ENCODE measurements around the gene RERGL.
"Not testable (repeated sequence)": the region's sequence is repeated elsewhere in the genome, so short reads cannot be mapped to it uniquely, and the experiment has no call there.

Gene RERGL

GRCh38 chr12:18074001-18074400 lies 16.0 kb downstream of the RERGL start:
- Histone ChIP-seq H3K4me3 (ENCODE audit: low read length) (no peak overlapping the region), H2AK5ac (ENCODE audit: low read length) (no peak overlapping the region), H3K79me2 (ENCODE audit: control insufficient read depth, insufficient read depth, low read length) (no peaks in the 10 kb centered on the region), H3K36me3 (ENCODE audit: control insufficient read depth, insufficient read depth, low read length) (no peaks in the 10 kb centered on the region), H2BK5ac (ENCODE audit: low read length) (no peak overlapping the region), H3K56ac (ENCODE audit: low read length) (no peak overlapping the region), H4K5ac (ENCODE audit: low read length) (no peak overlapping the region), H3K4ac (ENCODE audit: low read depth, low read length) (no peak overlapping the region), H2BK15ac (replicated peaks; ENCODE audit: low read depth) (no peak overlapping the region), H3K9ac (ENCODE audit: low read length) (no peak overlapping the region), H3K23ac (ENCODE audit: low read length) (no peak overlapping the region), H4K8ac (ENCODE audit: low read depth, low read length) (no peak overlapping the region), H3K18ac (ENCODE audit: low read length) (no peak overlapping the region), H3K4me2 (ENCODE audit: low read length) (no peak overlapping the region), H3K4me1 (ENCODE audit: control insufficient read depth, low read depth, low read length) (no peaks in the 10 kb centered on the region), H2BK120ac (ENCODE audit: low read depth, low read length) (no peak overlapping the region), H3K27ac (ENCODE audit: low read depth, low read length) (no peak overlapping the region), H3K79me1 (ENCODE audit: low read length) (no peaks in the 10 kb centered on the region), H3K27me3 (ENCODE audit: insufficient read depth, low read length, poor library complexity) (no peaks in the 10 kb centered on the region)
- DNase-seq, result no peak
- WGBS (ENCODE audit: extremely low coverage, insufficient coverage, low lambda C conversion rate), result no CpG with 5 or more reads among the region's 3 CpGs

GRCh38 chr12:18072723-18073122 lies 17.3 kb downstream of the RERGL start:
- no peaks in the 10 kb centered on the region for H3K36me3 ChIP-seq (ENCODE audit: control insufficient read depth, insufficient read depth, low read length)
- no peaks in the 10 kb centered on the region for H3K79me2 ChIP-seq (ENCODE audit: control insufficient read depth, insufficient read depth, low read length)
- H4K8ac ChIP-seq (ENCODE audit: low read depth, low read length), result no peak overlapping the region
- H3K4me3 ChIP-seq (ENCODE audit: low read length), result no peak overlapping the region
- H3K79me1 ChIP-seq (ENCODE audit: low read length), result no peaks in the 10 kb centered on the region
- no CpG with 5 or more reads among the region's 14 CpGs for WGBS (ENCODE audit: extremely low coverage, insufficient coverage, low lambda C conversion rate)
- no peak overlapping the region for H3K18ac ChIP-seq (ENCODE audit: low read length)
- H3K4me2 ChIP-seq (ENCODE audit: low read length), result no peak overlapping the region
- H3K56ac ChIP-seq (ENCODE audit: low read length), result no peak overlapping the region
- no peak overlapping the region for H4K5ac ChIP-seq (ENCODE audit: low read length)
- H3K27me3 ChIP-seq (ENCODE audit: insufficient read depth, low read length, poor library complexity), result no peaks in the 10 kb centered on the region
- no peak overlapping the region for H2AK5ac ChIP-seq (ENCODE audit: low read length)
- no peak overlapping the region for H3K23ac ChIP-seq (ENCODE audit: low read length)
- DNase-seq, result no peak
- H3K9ac ChIP-seq (ENCODE audit: low read length), result no peak overlapping the region
- no peak overlapping the region for H2BK120ac ChIP-seq (ENCODE audit: low read depth, low read length)
- H3K4ac ChIP-seq (ENCODE audit: low read depth, low read length), result no peak overlapping the region
- no peak overlapping the region for H2BK5ac ChIP-seq (ENCODE audit: low read length)
- no peaks in the 10 kb centered on the region for H3K4me1 ChIP-seq (ENCODE audit: control insufficient read depth, low read depth, low read length)
- H3K27ac ChIP-seq (ENCODE audit: low read depth, low read length), result no peak overlapping the region
- H2BK15ac ChIP-seq (replicated peaks; ENCODE audit: low read depth), result no peak overlapping the region

DNA sequence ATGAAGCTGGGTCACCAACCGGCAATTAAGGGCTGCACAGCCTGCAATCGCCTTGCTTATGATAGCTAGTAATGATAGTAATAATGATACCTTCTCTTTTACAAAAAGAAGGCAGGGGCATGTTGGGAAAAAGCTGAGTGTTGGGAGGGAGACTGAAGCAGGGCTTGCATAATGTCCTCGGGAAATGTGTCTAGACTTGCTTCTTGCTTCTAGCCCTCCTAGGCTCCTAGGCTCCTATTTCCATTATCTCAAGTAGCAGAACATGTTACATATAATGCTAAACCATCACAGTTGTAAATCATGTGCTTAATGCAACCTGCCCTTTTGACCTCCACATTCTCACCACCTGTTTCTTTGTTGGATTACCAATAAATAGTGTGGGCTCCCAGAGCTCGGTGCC lies 18.7 kb downstream of the RERGL start:
- no peak overlapping the region for H3K4me3 ChIP-seq (ENCODE audit: low read length)
- H3K4me2 ChIP-seq (ENCODE audit: low read length), result no peak overlapping the region
- H3K27me3 ChIP-seq (ENCODE audit: insufficient read depth, low read length, poor library complexity), result no peaks in the 10 kb centered on the region
- H2AK5ac ChIP-seq (ENCODE audit: low read length), result no peak overlapping the region
- no peak overlapping the region for H3K9ac ChIP-seq (ENCODE audit: low read length)
- H3K4me1 ChIP-seq (ENCODE audit: control insufficient read depth, low read depth, low read length), result no peaks in the 10 kb centered on the region
- no peak overlapping the region for H3K18ac ChIP-seq (ENCODE audit: low read length)
- H3K27ac ChIP-seq (ENCODE audit: low read depth, low read length), result no peak overlapping the region
- no peak overlapping the region for H3K4ac ChIP-seq (ENCODE audit: low read depth, low read length)
- no peak overlapping the region for H3K23ac ChIP-seq (ENCODE audit: low read length)
- H2BK5ac ChIP-seq (ENCODE audit: low read length), result no peak overlapping the region
- H2BK15ac ChIP-seq (replicated peaks; ENCODE audit: low read depth), result no peak overlapping the region
- H4K5ac ChIP-seq (ENCODE audit: low read length), result no peak overlapping the region
- no peak overlapping the region for H4K8ac ChIP-seq (ENCODE audit: low read depth, low read length)
- H2BK120ac ChIP-seq (ENCODE audit: low read depth, low read length), result no peak overlapping the region
- no peaks in the 10 kb centered on the region for H3K79me2 ChIP-seq (ENCODE audit: control insufficient read depth, insufficient read depth, low read length)
- no CpG with 5 or more reads among the region's 4 CpGs for WGBS (ENCODE audit: extremely low coverage, insufficient coverage, low lambda C conversion rate)
- no peak overlapping the region for H3K56ac ChIP-seq (ENCODE audit: low read length)
- H3K79me1 ChIP-seq (ENCODE audit: low read length), result no peaks in the 10 kb centered on the region
- no peak for DNase-seq
- H3K36me3 ChIP-seq (ENCODE audit: control insufficient read depth, insufficient read depth, low read length), result no peaks in the 10 kb centered on the region

- peak; percentile 23 for DNase-seq
- no peaks in the 10 kb centered on the region for H3K36me3 ChIP-seq (ENCODE audit: control insufficient read depth, insufficient read depth, low read length)
- no peak overlapping the region for H3K9ac ChIP-seq (ENCODE audit: low read length)
- no peak overlapping the region for H2BK5ac ChIP-seq (ENCODE audit: low read length)
- no peaks in the 10 kb centered on the region for H3K4me1 ChIP-seq (ENCODE audit: control insufficient read depth, low read depth, low read length)
- H3K27ac ChIP-seq (ENCODE audit: low read depth, low read length), result no peak overlapping the region
- no peak overlapping the region for H4K5ac ChIP-seq (ENCODE audit: low read length)
- no peak overlapping the region for H3K4me3 ChIP-seq (ENCODE audit: low read length)
- H2BK15ac ChIP-seq (replicated peaks; ENCODE audit: low read depth), result no peak overlapping the region
- H3K27me3 ChIP-seq (ENCODE audit: insufficient read depth, low read length, poor library complexity), result no peaks in the 10 kb centered on the region
- no peak overlapping the region for H3K4ac ChIP-seq (ENCODE audit: low read depth, low read length)
- H3K56ac ChIP-seq (ENCODE audit: low read length), result no peak overlapping the region
- no peak overlapping the region for H2BK120ac ChIP-seq (ENCODE audit: low read depth, low read length)
- H3K79me2 ChIP-seq (ENCODE audit: control insufficient read depth, insufficient read depth, low read length), result no peaks in the 10 kb centered on the region
- no CpG with 5 or more reads among the region's 3 CpGs for WGBS (ENCODE audit: extremely low coverage, insufficient coverage, low lambda C conversion rate)
- H4K8ac ChIP-seq (ENCODE audit: low read depth, low read length), result no peak overlapping the region
- no peak overlapping the region for H3K23ac ChIP-seq (ENCODE audit: low read length)
- no peak overlapping the region for H3K18ac ChIP-seq (ENCODE audit: low read length)
- no peak overlapping the region for H3K4me2 ChIP-seq (ENCODE audit: low read length)
- no peaks in the 10 kb centered on the region for H3K79me1 ChIP-seq (ENCODE audit: low read length)
- no peak overlapping the region for H2AK5ac ChIP-seq (ENCODE audit: low read length)
Measured at GRCh38 chr12:18068355-18068754, 21.6 kb downstream of the RERGL start.

DNA sequence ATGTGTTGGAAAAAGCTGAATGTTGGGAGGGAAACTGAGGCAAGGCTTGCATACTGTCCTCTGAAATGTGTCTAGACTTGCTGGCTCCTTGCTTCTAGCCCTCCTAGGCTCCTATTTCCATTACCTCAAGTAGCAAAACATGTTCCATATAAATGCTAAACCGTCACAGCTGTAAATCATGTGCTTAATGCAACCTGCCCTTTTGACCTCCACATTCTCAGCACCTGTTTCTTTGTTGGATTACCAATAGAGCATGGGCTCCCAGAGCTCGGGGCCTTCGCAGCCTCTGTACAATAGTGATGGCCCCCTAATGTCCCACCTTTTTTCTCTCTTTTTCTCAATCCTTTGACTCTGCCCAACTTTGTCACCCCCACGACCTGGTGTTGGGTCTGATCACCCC lies 23.3 kb downstream of the RERGL start:
- H2BK15ac ChIP-seq (replicated peaks; ENCODE audit: low read depth), result no peak overlapping the region
- H2AK5ac ChIP-seq (ENCODE audit: low read length), result no peak overlapping the region
- no peaks in the 10 kb centered on the region for H3K36me3 ChIP-seq (ENCODE audit: control insufficient read depth, insufficient read depth, low read length)
- no peak overlapping the region for H4K5ac ChIP-seq (ENCODE audit: low read length)
- no peaks in the 10 kb centered on the region for H3K4me1 ChIP-seq (ENCODE audit: control insufficient read depth, low read depth, low read length)
- no peak overlapping the region for H3K23ac ChIP-seq (ENCODE audit: low read length)
- no peak overlapping the region for H3K27ac ChIP-seq (ENCODE audit: low read depth, low read length)
- no peak overlapping the region for H3K18ac ChIP-seq (ENCODE audit: low read length)
- H3K56ac ChIP-seq (ENCODE audit: low read length), result no peak overlapping the region
- no peak overlapping the region for H3K4me2 ChIP-seq (ENCODE audit: low read length)
- DNase-seq, result no peak
- H3K79me2 ChIP-seq (ENCODE audit: control insufficient read depth, insufficient read depth, low read length), result no peaks in the 10 kb centered on the region
- no CpG with 5 or more reads among the region's 4 CpGs for whole genome bisulfite sequencing (ENCODE audit: extremely low coverage, insufficient coverage, low lambda C conversion rate)
- no peaks in the 10 kb centered on the region for H3K27me3 ChIP-seq (ENCODE audit: insufficient read depth, low read length, poor library complexity)
- no peak overlapping the region for H2BK120ac ChIP-seq (ENCODE audit: low read depth, low read length)
- no peak overlapping the region for H3K4ac ChIP-seq (ENCODE audit: low read depth, low read length)
- H2BK5ac ChIP-seq (ENCODE audit: low read length), result no peak overlapping the region
- no peak overlapping the region for H3K4me3 ChIP-seq (ENCODE audit: low read length)
- no peak overlapping the region for H3K9ac ChIP-seq (ENCODE audit: low read length)
- no peak overlapping the region for H4K8ac ChIP-seq (ENCODE audit: low read depth, low read length)
- no peaks in the 10 kb centered on the region for H3K79me1 ChIP-seq (ENCODE audit: low read length)

DNA sequence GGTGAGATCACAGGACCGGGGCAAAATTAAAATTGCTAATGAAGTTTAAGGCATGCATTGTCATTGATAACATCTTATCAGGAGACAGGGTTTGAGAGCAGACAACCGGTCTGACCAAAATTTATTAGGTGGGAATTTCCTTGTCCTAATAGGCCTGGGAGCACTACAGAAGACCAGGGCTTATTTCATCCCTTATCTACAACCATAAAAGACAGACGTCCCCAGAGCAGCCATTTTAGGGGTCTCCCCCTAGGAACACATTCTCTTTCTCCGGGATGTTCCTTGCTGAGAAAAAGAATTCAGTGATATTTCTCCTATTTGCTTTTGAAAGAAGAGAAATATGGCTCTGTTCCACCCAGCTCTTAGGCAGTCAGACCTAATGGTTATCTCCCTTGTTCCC lies 27.1 kb downstream of the RERGL start:
- not testable (repeated sequence) for H2AK5ac ChIP-seq (ENCODE audit: low read length); H3K4me3 ChIP-seq (ENCODE audit: low read length); H4K5ac ChIP-seq (ENCODE audit: low read length); H3K79me2 ChIP-seq (ENCODE audit: control insufficient read depth, insufficient read depth, low read length); H2BK5ac ChIP-seq (ENCODE audit: low read length); H3K4me2 ChIP-seq (ENCODE audit: low read length); H3K27ac ChIP-seq (ENCODE audit: low read depth, low read length); H3K18ac ChIP-seq (ENCODE audit: low read length); H3K36me3 ChIP-seq (ENCODE audit: control insufficient read depth, insufficient read depth, low read length); H4K8ac ChIP-seq (ENCODE audit: low read depth, low read length); DNase-seq; H3K27me3 ChIP-seq (ENCODE audit: insufficient read depth, low read length, poor library complexity); H3K79me1 ChIP-seq (ENCODE audit: low read length); H3K4ac ChIP-seq (ENCODE audit: low read depth, low read length); H2BK120ac ChIP-seq (ENCODE audit: low read depth, low read length); H3K9ac ChIP-seq (ENCODE audit: low read length); H3K4me1 ChIP-seq (ENCODE audit: control insufficient read depth, low read depth, low read length); H3K23ac ChIP-seq (ENCODE audit: low read length); H3K56ac ChIP-seq (ENCODE audit: low read length); H2BK15ac ChIP-seq (replicated peaks; ENCODE audit: low read depth)
- WGBS (ENCODE audit: extremely low coverage, insufficient coverage, low lambda C conversion rate), result no CpG with 5 or more reads among the region's 4 CpGs

All from mesendoderm (in vitro differentiated cells).